K562 (cell line): ENCODE data around the gene TENT4B. TPM values are rescaled to one million over a fixed set of nuclear protein-coding genes. Genes with fewer than 3 reads are reported as not detected.

Experiments used
- ATAC-seq: fragments of 200-7000 bp; cut with Tn5 transposase; 3 replicates; pipeline ENCODE4 v1.9.1; 2020; ENCODE audit warnings: moderate library complexity
- BruUV-seq: library from RNA; stranded (reverse); fragments of 400-500 nt; replicated peaks from 2 replicates; lab custom pipeline; 2021; lab: Mats Ljungman, UMichigan
- CTCF ChIA-PET: fragments of 300-600 bp; formaldehyde crosslinking; extraction: SDS; loops from one replicate; lab custom pipeline; 2021; ENCODE audit warnings: low intra/inter-chr PET ratio; lab: Yijun Ruan, JAX
- POLR2A ChIA-PET: fragments of 300-600, 350-650 bp; sonication (Branson Sonifier 250); formaldehyde crosslinking; extraction: SDS; loops from one replicate; lab custom pipeline; 2021; ENCODE audit warnings: antibody characterized with exemption, inconsistent platforms; lab: Yijun Ruan, JAX
- DNase-seq, 4 experiments: peaks; one replicate each; pipeline versions ENCODE4 v3.0.0 to v3.0.0-alpha.2; 2011 to 2018; ENCODE audit warnings: low spot score in 3 of 4, mixed read lengths in 3 of 4; ENCODE audit errors: extremely low read depth in 1 of 4
- FAIRE-seq: peaks from 2 replicates; lab custom pipeline; 2011; peaks lifted over from hg19 to GRCh38; lab: Jason Lieb, UNC
- H2AFZ ChIP-seq: 2 replicates; pipeline ENCODE4 v1.6.0; 2011; ENCODE audit warnings: low read depth, low read length, control low read depth, inconsistent platforms
- H3K27ac ChIP-seq: fragments of 200-600 bp; 3 replicates; pipeline ENCODE4 v1.8.0; 2011; ENCODE audit warnings: low read depth, mild to moderate bottlenecking, control low read depth, inconsistent platforms, low read length, moderate library complexity, mixed read lengths; ENCODE audit errors: extremely low read depth
- H3K27me3 ChIP-seq, 2 experiments: fragments of 300-600 bp in 1 of 2; 2 replicates in 1 of 2; 3 replicates in 1 of 2; pipeline versions ENCODE4 v1.6.0 to v1.8.0; 2011; ENCODE audit warnings: inconsistent platforms in 2 of 2, low read length in 2 of 2, mild to moderate bottlenecking in 1 of 2, mixed read lengths in 1 of 2, moderate library complexity in 1 of 2; ENCODE audit not compliant: control insufficient read depth in 2 of 2, insufficient read depth in 2 of 2
- H3K36me3 ChIP-seq: fragments of 300-600 bp; 3 replicates; pipeline ENCODE4 v1.8.0; 2011; ENCODE audit warnings: mild to moderate bottlenecking, low read length, inconsistent platforms; ENCODE audit not compliant: control insufficient read depth, insufficient read depth
- H3K4me1 ChIP-seq, 2 experiments: fragments of 200-600 bp in 1 of 2; replicated peaks in 1 of 2; 2 replicates in 1 of 2; 3 replicates in 1 of 2; pipeline versions ENCODE4 v1.5.1 to v1.8.0; 2011; ENCODE audit warnings: inconsistent platforms in 2 of 2, low read length in 2 of 2, mild to moderate bottlenecking in 1 of 2, mixed read lengths in 1 of 2, moderate library complexity in 1 of 2; ENCODE audit not compliant: control insufficient read depth in 2 of 2, insufficient read depth in 2 of 2
- H3K4me2 ChIP-seq: 2 replicates; pipeline ENCODE4 v1.6.1; 2011; ENCODE audit warnings: low read length, control low read depth, inconsistent platforms, mixed read lengths; ENCODE audit not compliant: insufficient read depth
- H3K4me3 ChIP-seq: fragments of 200-600 bp; sonication (generic), shearing (Covaris generic); 2 replicates; pipeline ENCODE4 v1.5.1; 2016; ENCODE audit warnings: control low read depth, inconsistent platforms
- H3K79me2 ChIP-seq: fragments of 200-600 bp; 3 replicates; pipeline ENCODE4 v1.8.0; 2011; ENCODE audit warnings: low read length, inconsistent platforms; ENCODE audit not compliant: control insufficient read depth, insufficient read depth
- H3K9ac ChIP-seq, 2 experiments: 2 replicates each; pipeline versions ENCODE4 v1.6.0 to v1.6.1; 2011; ENCODE audit warnings: low read depth in 2 of 2, low read length in 2 of 2, control low read depth in 1 of 2, inconsistent platforms in 1 of 2, mild to moderate bottlenecking in 1 of 2, mixed read lengths in 1 of 2; ENCODE audit not compliant: insufficient read depth in 1 of 2
- H3K9me1 ChIP-seq: one replicate; pipeline ENCODE4 v1.6.0; 2011; ENCODE audit warnings: inconsistent platforms, mild to moderate bottlenecking, low read length, moderate library complexity; ENCODE audit not compliant: control insufficient read depth, insufficient read depth
- H3K9me3 ChIP-seq: replicated peaks from 2 replicates; pipeline ENCODE4 v1.5.1; 2011; ENCODE audit warnings: low read depth, low read length, inconsistent platforms; ENCODE audit not compliant: control insufficient read depth, insufficient read depth
- H4K20me1 ChIP-seq: replicated peaks from 2 replicates; pipeline ENCODE4 v1.6.1; 2011; ENCODE audit warnings: low read length, inconsistent platforms, mixed read lengths; ENCODE audit not compliant: control insufficient read depth, insufficient read depth
- KAT7 ChIP-seq: sonication (generic); formaldehyde crosslinking; IDR thresholded peaks from 2 replicates; pipeline ENCODE4 v1.8.0; 2022; ENCODE audit warnings: missing genetic modification reagents, mild to moderate bottlenecking, borderline replicate concordance
- MGA ChIP-seq: fragments of 450-650 bp; IDR thresholded peaks from 2 replicates; pipeline ENCODE4 v1.6.1; 2016; ENCODE audit warnings: mild to moderate bottlenecking, moderate library complexity
- NFIC ChIP-seq: fragments of 450-650 bp; IDR thresholded peaks from 2 replicates; pipeline ENCODE4 v1.6.1; 2017; ENCODE audit warnings: mild to moderate bottlenecking, inconsistent platforms
- RAD21 ChIP-seq, 2 experiments: fragments of 250-450 bp in 1 of 2; fragments of 450-650 bp in 1 of 2; sonication (Bioruptor Pico) in 1 of 2; formaldehyde crosslinking in 1 of 2; IDR thresholded peaks in 1 of 2; conservative IDR thresholded peaks in 1 of 2; 2 replicates each; pipeline versions ENCODE4 v1.4.0 to v1.8.0; 2020 to 2022; ENCODE audit warnings: mild to moderate bottlenecking in 2 of 2, moderate library complexity in 1 of 2
- ZNF384 ChIP-seq: IDR thresholded peaks from 2 replicates; pipeline ENCODE4 v1.6.1; 2012; ENCODE audit warnings: low read depth, low read length, improper control_type of control experiment
- WGBS: fragments of 100-300 bp; shearing (Covaris generic); methylation state at CpG from one replicate; pipeline ENCODE4 v1.1.6; 2016; ENCODE audit warnings: low coverage, mixed read lengths; ENCODE audit not compliant: insufficient coverage; ENCODE audit errors: missing lambda C conversion rate; 5-methylcytosine and 5-hydroxymethylcytosine counted together
- in situ Hi-C: fragments of 300-500 bp; cut with MboI; formaldehyde crosslinking; loops from 4 replicates; pipeline ENCODE4 v1.15.0; 2018; ENCODE audit warnings: inconsistent platforms, mixed read lengths
- intact Hi-C: fragments of 100-400 bp; cut with micrococcal nuclease; formaldehyde crosslinking; loops from 2 replicates; pipeline ENCODE4 v1.14.2; 2022
- polyA plus RNA-seq, 8 experiments: library from polyadenylated mRNA; depleted of rRNA in 4 of 8; stranded (reverse) in 5 of 8; unstranded in 3 of 8; fragments of >200 nt; fragmentation: Nextera tagmentation in 2 of 8; fragmentation: Illumina TruSeq in 1 of 8; extraction: Ambion mirVana in 2 of 8; extraction: Trizol in 1 of 8; gene quantifications; 2 replicates each; pipeline versions ENCODE4 v1.2.1 to v1.2.3, GENCODE V29; 2011 to 2014; ENCODE audit warnings: inconsistent platforms in 1 of 8, missing spikeins in 1 of 8
- total RNA-seq, 7 experiments: library from RNA; depleted of rRNA in 6 of 7; stranded (reverse); fragments of >200 nt in 6 of 7; fragmentation: Illumina TruSeq in 2 of 7; extraction: Trizol in 2 of 7; gene quantifications; 2 replicates each; pipeline versions ENCODE4 v1.2.1 to v1.2.3, GENCODE V29; 2011 to 2021; ENCODE audit warnings: low replicate concordance in 1 of 7

The TENT4B gene
- total and polyA plus RNA-seq, 9 of the 15 experiments (the other 6 are each of a cell fraction or from before 2014, with no cell fraction given): 5.2 to 8.4 (median 7.0) TPM

- TF ChIP-seq NFIC (peak; percentile 27; the same call in 1 of the 2 replicates), RAD21 (CRISPR knock-in tag; conservative IDR thresholded peaks at IDR 0.05 in 1 of 2, IDR thresholded peaks at IDR 0.05 in 1 of 2) (peak; percentile 25 to 42; a peak in 3 of 4 replicates)
Measured at GRCh38 chr16:50265260-50265659, 112.2 kb downstream of the TENT4B start (continued).

- intact Hi-C loops (no loop called here), in situ Hi-C loops (loop anchor here (25.0 kb wide), 1 partner anchor 1654 kb away; the partner anchor contains the start of gene N4BP1)
- Histone ChIP-seq H3K79me2 (peaks cover 91% of the 10 kb centered on the region), H4K20me1 (no peaks in the 10 kb centered on the region), H3K4me1 (peaks cover 64 to 86% of the 10 kb centered on the region in 2 experiments), H3K9me3 (no peaks in the 10 kb centered on the region), H3K4me2 (peak overlapping the region; percentile 84), H3K4me3 (peak overlapping the region; percentile 54), H3K27me3 (no peaks in the 10 kb centered on the region), H3K9ac (peak overlapping the region; percentile 83 to 95; a peak in 3 of 4 replicates), H3K36me3 (peaks cover 15% of the 10 kb centered on the region; the same call in 2 of the 3 replicates), H3K9me1 (no peaks in the 10 kb centered on the region), H3K27ac (peak overlapping the region; percentile 91), H2AFZ (peak overlapping the region; percentile 29; the same call in 1 of the 2 replicates)
- POLR2A ChIA-PET: interaction anchor here (0.8 to 1.0 kb wide), 3 partner anchors 20 to 26 kb away, joined by 4 to 5 read pairs (median 4); no protein-coding TSS in a partner anchor
- 51% methylated on average over 10 of the region's 10 CpGs for WGBS
- TF ChIP-seq KAT7 (peak; percentile 37; the same call in 1 of the 2 replicates), MGA (0 out of 2 replicates have a peak, but pooled peaks have one; percentile 9), ZNF384 (no peak)
- DNase-seq: no peak
- no peak for ATAC-seq
- no TSS peak for BruUV-seq
- CTCF ChIA-PET: no interaction called here
- no peak for FAIRE-seq
Measured at GRCh38 chr16:50265716-50266336, 112.7 kb downstream of the TENT4B start.
